Skin epidermis (tissue), 12 donors: ENCODE results near the gene ZXDC.

Source experiments
- H3K27ac ChIP-seq, 21 experiments: fragments of 200-600 bp; sonication (generic) in 11 of 21; one replicate each; pipeline ENCODE4 v1.5.0; 2020; ENCODE audit warnings: mild to moderate bottlenecking in 3 of 21, inconsistent platforms in 2 of 21, moderate library complexity in 2 of 21
- H3K4me3 ChIP-seq, 7 experiments: fragments of 200-600 bp; sonication (generic) in 2 of 7; one replicate each; pipeline ENCODE4 v1.5.0; 2020; ENCODE audit warnings: inconsistent platforms in 2 of 7, mild to moderate bottlenecking in 2 of 7, moderate library complexity in 1 of 7

The ZXDC gene

GRCh38 chr3:126512026-126512425 lies 36.3 kb upstream of the ZXDC start:
- Histone ChIP-seq H3K27ac (no peak overlapping the region), H3K4me3 (no peak overlapping the region)

- Histone ChIP-seq H3K4me3 (no peak overlapping the region), H3K27ac (no peak overlapping the region)
Observed at GRCh38 chr3:126511291-126511690, 35.6 kb upstream of the ZXDC start.

GRCh38 chr3:126510308-126510910 lies 34.7 kb upstream of the ZXDC start:
- H3K27ac ChIP-seq = no peak overlapping the region
- no peak overlapping the region for H3K4me3 ChIP-seq

GRCh38 chr3:126509597-126510307 lies 34.1 kb upstream of the ZXDC start:
- no peak overlapping the region for H3K27ac ChIP-seq
- H3K4me3 ChIP-seq = no peak overlapping the region

- no peak overlapping the region for H3K27ac ChIP-seq
- no peak overlapping the region for H3K4me3 ChIP-seq
Observed at GRCh38 chr3:126508564-126508964, 32.9 kb upstream of the ZXDC start.

- Histone ChIP-seq H3K4me3 (no peak overlapping the region), H3K27ac (no peak overlapping the region)
Observed at GRCh38 chr3:126507886-126508285, 32.2 kb upstream of the ZXDC start.

- no peak overlapping the region for H3K4me3 ChIP-seq
- no peak overlapping the region for H3K27ac ChIP-seq
Observed at GRCh38 chr3:126503701-126504100, 28.0 kb upstream of the ZXDC start.

- Histone ChIP-seq H3K4me3 (no peak overlapping the region), H3K27ac (no peak overlapping the region)
Observed at GRCh38 chr3:126502656-126503055, 27.0 kb upstream of the ZXDC start.

GRCh38 chr3:126501736-126502135 lies 26.0 kb upstream of the ZXDC start:
- H3K4me3 ChIP-seq = no peak overlapping the region

GRCh38 chr3:126501054-126501453 lies 25.4 kb upstream of the ZXDC start:
- H3K4me3 ChIP-seq = no peak overlapping the region
- H3K27ac ChIP-seq = no peak overlapping the region

More at GRCh38 chr3:126501736-126502135, 26.0 kb upstream of the ZXDC start:
- H3K27ac ChIP-seq = no peak overlapping the region

- Histone ChIP-seq H3K4me3 (no peak overlapping the region), H3K27ac (no peak overlapping the region)
Observed at GRCh38 chr3:126500016-126500415, 24.3 kb upstream of the ZXDC start.

- H3K4me3 ChIP-seq = no peak overlapping the region
Observed at GRCh38 chr3:126499401-126499800, 23.7 kb upstream of the ZXDC start.

GRCh38 chr3:126498929-126499328 lies 23.2 kb upstream of the ZXDC start:
- H3K4me3 ChIP-seq = no peak overlapping the region
- H3K27ac ChIP-seq = no peak overlapping the region

More at GRCh38 chr3:126499401-126499800, 23.7 kb upstream of the ZXDC start:
- no peak overlapping the region for H3K27ac ChIP-seq

- H3K4me3 ChIP-seq = no peak overlapping the region
Observed at GRCh38 chr3:126498461-126498860, 22.8 kb upstream of the ZXDC start.

GRCh38 chr3:126497956-126498355 lies 22.3 kb upstream of the ZXDC start:
- H3K27ac ChIP-seq = no peak overlapping the region
- H3K4me3 ChIP-seq = no peak overlapping the region

More at GRCh38 chr3:126498461-126498860, 22.8 kb upstream of the ZXDC start:
- no peak overlapping the region for H3K27ac ChIP-seq

- Histone ChIP-seq H3K4me3 (no peak overlapping the region), H3K27ac (no peak overlapping the region)
Observed at GRCh38 chr3:126496894-126497850, 21.5 kb upstream of the ZXDC start.

- Histone ChIP-seq H3K27ac (no peak overlapping the region), H3K4me3 (no peak overlapping the region)
Observed at GRCh38 chr3:126495786-126496185, 20.1 kb upstream of the ZXDC start.

GRCh38 chr3:126494970-126495230 lies 19.2 kb upstream of the ZXDC start:
- no peak overlapping the region for H3K4me3 ChIP-seq
- H3K27ac ChIP-seq = no peak overlapping the region

- no peak overlapping the region for H3K4me3 ChIP-seq
- no peak overlapping the region for H3K27ac ChIP-seq
Observed at GRCh38 chr3:126494204-126494969, 18.7 kb upstream of the ZXDC start.

GRCh38 chr3:126493739-126494138 lies 18.0 kb upstream of the ZXDC start:
- H3K4me3 ChIP-seq = no peak overlapping the region
- H3K27ac ChIP-seq = no peak overlapping the region
